Loucy (cell line): ENCODE measurements around the gene PPM1L.

Experiments used
- H2AFZ ChIP-seq: fragments of 200-600 bp; sonication (generic); 2 replicates; pipeline ENCODE4 v1.6.0; 2016; ENCODE audit warnings: antibody characterized with exemption, mild to moderate bottlenecking, low read length, moderate library complexity
- H3F3A ChIP-seq: fragments of 200-600 bp; 2 replicates; pipeline ENCODE4 v1.6.0; 2016; ENCODE audit warnings: antibody characterized with exemption, low read depth, mild to moderate bottlenecking
- H3K27me3 ChIP-seq: fragments of 200-600 bp; sonication (generic); 2 replicates; pipeline ENCODE4 v1.6.1; 2014; ENCODE audit warnings: low read length, mild to moderate bottlenecking; ENCODE audit not compliant: insufficient read depth, poor library complexity, severe bottlenecking
- H3K36me3 ChIP-seq: fragments of 200-600 bp; sonication (generic); 2 replicates; pipeline ENCODE4 v1.6.1; 2016; ENCODE audit warnings: low read length; ENCODE audit not compliant: insufficient read depth
- H3K4me1 ChIP-seq: fragments of 200-600 bp; sonication (generic); 2 replicates; pipeline ENCODE4 v1.5.1; 2014; ENCODE audit warnings: low read length, mild to moderate bottlenecking; ENCODE audit not compliant: insufficient read depth, poor library complexity, severe bottlenecking
- H3K4me2 ChIP-seq: fragments of 200-600 bp; sonication (generic); 2 replicates; pipeline ENCODE4 v1.6.0; 2014; ENCODE audit warnings: antibody characterized with exemption, low read length, low read depth, mild to moderate bottlenecking; ENCODE audit not compliant: poor library complexity, severe bottlenecking
- H3K4me3 ChIP-seq: fragments of 200-600 bp; sonication (generic); 2 replicates; pipeline ENCODE4 v1.5.1; 2014; ENCODE audit warnings: low read length, mild to moderate bottlenecking, mixed read lengths; ENCODE audit not compliant: poor library complexity, severe bottlenecking
- H3K79me2 ChIP-seq: fragments of 200-600 bp; sonication (generic); 2 replicates; pipeline ENCODE4 v1.6.1; 2014; ENCODE audit warnings: low read length; ENCODE audit not compliant: insufficient read depth
- H3K9ac ChIP-seq: fragments of 200-600 bp; sonication (generic); 2 replicates; pipeline ENCODE4 v1.6.0; 2014; ENCODE audit warnings: mild to moderate bottlenecking, low read depth, low read length, moderate library complexity; ENCODE audit not compliant: poor library complexity, severe bottlenecking
- H3K9me2 ChIP-seq: fragments of 200-600 bp; sonication (generic); replicated peaks from 2 replicates; pipeline ENCODE4 v1.6.1; 2016; ENCODE audit warnings: low read depth, low read length, mixed read lengths
- H3K9me3 ChIP-seq: fragments of 200-600 bp; sonication (generic); 2 replicates; pipeline ENCODE4 v1.6.1; 2014; ENCODE audit warnings: mild to moderate bottlenecking, antibody characterized with exemption, low read length, low read depth; ENCODE audit not compliant: insufficient read depth
- H4K20me1 ChIP-seq: fragments of 200-600 bp; sonication (generic); 2 replicates; pipeline ENCODE4 v1.6.0; 2014; ENCODE audit warnings: antibody characterized with exemption, low read length, mild to moderate bottlenecking; ENCODE audit not compliant: insufficient read depth, poor library complexity, severe bottlenecking
- CTCF ChIP-seq: fragments of 200-600 bp; sonication (generic); conservative IDR thresholded peaks from 2 replicates; pipeline ENCODE4 v1.5.1; 2014; ENCODE audit warnings: mild to moderate bottlenecking, antibody characterized with exemption, low read length
- EZH2phosphoT487 ChIP-seq: fragments of 200-600 bp; IDR thresholded peaks from 2 replicates; pipeline ENCODE4 v1.6.1; 2018; ENCODE audit warnings: antibody characterized with exemption, mild to moderate bottlenecking, moderate library complexity, borderline replicate concordance

Gene PPM1L

GRCh38 chr3:161025911-161026310, 269.9 kb downstream of the PPM1L start:
- H3K9ac ChIP-seq = no peak overlapping the region
- H3K79me2 ChIP-seq = no peaks in the 10 kb centered on the region
- no peaks in the 10 kb centered on the region for H3K27me3 ChIP-seq
- no peak overlapping the region for H3K4me2 ChIP-seq
- peaks cover 15% of the 10 kb centered on the region; the same call in 1 of the 2 replicates for H3K9me3 ChIP-seq
- TF ChIP-seq CTCF = no peak
- H3K36me3 ChIP-seq = no peaks in the 10 kb centered on the region; the same call in 1 of the 2 replicates
- no peaks in the 10 kb centered on the region for H3K9me2 ChIP-seq
- H3K4me3 ChIP-seq = no peak overlapping the region
- no peaks in the 10 kb centered on the region for H4K20me1 ChIP-seq
- no peak overlapping the region for H2AFZ ChIP-seq
- peaks cover 3% of the 10 kb centered on the region for H3K4me1 ChIP-seq
- no peaks in the 10 kb centered on the region for H3F3A ChIP-seq

- H2AFZ ChIP-seq = no peak overlapping the region
- no peak overlapping the region for H3K9ac ChIP-seq
- H3K9me3 ChIP-seq = peaks cover 15% of the 10 kb centered on the region; the same call in 1 of the 2 replicates
- H3F3A ChIP-seq = no peaks in the 10 kb centered on the region
- H4K20me1 ChIP-seq = no peaks in the 10 kb centered on the region
- no peaks in the 10 kb centered on the region for H3K9me2 ChIP-seq
- no peaks in the 10 kb centered on the region for H3K27me3 ChIP-seq
- H3K4me3 ChIP-seq = no peak overlapping the region
- H3K79me2 ChIP-seq = no peaks in the 10 kb centered on the region
- TF ChIP-seq EZH2phosphoT487 (no peak), CTCF (no peak)
- peaks cover 7% of the 10 kb centered on the region for H3K4me1 ChIP-seq
- H3K36me3 ChIP-seq = no peaks in the 10 kb centered on the region; the same call in 1 of the 2 replicates
- H3K4me2 ChIP-seq = no peak overlapping the region
Observed at GRCh38 chr3:161026612-161027510, 270.8 kb downstream of the PPM1L start.

- H4K20me1 ChIP-seq = no peaks in the 10 kb centered on the region
- TF ChIP-seq CTCF (no peak), EZH2phosphoT487 (no peak)
Observed at GRCh38 chr3:161028555-161029153, 272.6 kb downstream of the PPM1L start.

More at GRCh38 chr3:161028555-161029153, 272.6 kb downstream of the PPM1L start:
- peaks cover 7% of the 10 kb centered on the region for H3K4me1 ChIP-seq
- no peak overlapping the region for H2AFZ ChIP-seq
- no peaks in the 10 kb centered on the region for H3K79me2 ChIP-seq
- H3F3A ChIP-seq = no peaks in the 10 kb centered on the region
- H3K27me3 ChIP-seq = no peaks in the 10 kb centered on the region
- no peaks in the 10 kb centered on the region; the same call in 1 of the 2 replicates for H3K36me3 ChIP-seq
- H3K9me2 ChIP-seq = no peaks in the 10 kb centered on the region
- H3K4me2 ChIP-seq = no peak overlapping the region
- no peak overlapping the region for H3K9ac ChIP-seq
- no peak overlapping the region for H3K4me3 ChIP-seq
- peaks cover 14% of the 10 kb centered on the region; the same call in 1 of the 2 replicates for H3K9me3 ChIP-seq
